GM21529 (cell line): ENCODE data around the gene MAPK14.

Experiments
- ATAC-seq: cut with Tn5 transposase; IDR thresholded peaks from one replicate; pipeline ENCODE4 v1.9.1; 2021; ENCODE audit not compliant: unreplicated experiment

The MAPK14 gene

DNA sequence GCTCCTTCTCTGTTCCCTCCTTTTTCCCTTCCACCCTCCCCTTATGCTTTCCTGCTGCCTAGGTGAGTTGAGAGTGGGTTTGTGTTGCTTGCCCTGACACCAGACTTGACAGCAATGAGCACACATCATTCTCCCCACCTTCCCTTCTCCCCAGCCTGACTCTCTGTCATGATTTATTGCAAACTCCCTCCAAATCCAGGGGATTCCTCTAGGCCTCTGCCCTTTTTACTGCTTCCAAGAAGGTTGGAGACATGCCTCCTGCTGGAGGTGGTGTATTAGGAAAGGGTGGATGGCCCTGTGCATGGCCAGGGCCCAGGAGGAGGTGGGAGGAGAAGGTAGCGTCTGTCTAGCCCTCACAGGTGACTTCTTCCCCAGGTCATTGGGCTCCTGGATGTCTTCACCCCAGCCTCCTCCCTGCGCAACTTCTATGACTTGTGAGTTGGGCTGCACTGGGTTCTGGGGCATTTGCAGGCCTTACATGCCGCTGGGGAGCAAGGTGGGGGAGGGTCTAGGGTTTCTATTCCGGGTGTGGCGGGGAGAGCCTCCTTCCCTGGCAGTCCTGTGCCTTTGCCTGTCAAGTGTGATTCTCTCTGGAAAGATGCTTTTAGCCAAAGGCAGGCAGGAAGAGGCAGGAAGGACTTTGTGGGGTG lies 104.8 kb downstream of the MAPK14 start:
- ATAC-seq, result no peak

- ATAC-seq, result no peak
Observed at GRCh38 chr6:36133148-36133547, 105.5 kb downstream of the MAPK14 start.

DNA sequence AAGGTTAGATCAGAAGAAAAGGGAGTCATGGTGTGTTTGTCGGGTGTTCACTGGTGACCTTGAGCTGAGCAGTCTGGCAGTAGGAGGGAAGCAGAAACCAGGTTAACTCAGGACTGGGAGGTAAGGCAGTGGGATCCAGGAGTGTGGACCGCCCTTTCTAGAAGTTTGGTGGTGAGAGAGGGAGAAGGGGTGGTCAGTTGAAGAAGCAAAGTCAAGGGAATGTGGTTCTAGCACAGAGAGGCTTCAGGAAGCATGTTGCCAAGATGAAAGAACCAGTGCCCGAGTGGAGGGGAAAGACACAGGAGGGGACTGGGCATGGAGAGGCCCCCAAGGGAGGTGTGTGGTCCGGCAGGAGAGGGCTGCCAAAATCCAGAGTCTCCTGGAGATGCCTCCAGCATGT lies 106.3 kb downstream of the MAPK14 start:
- ATAC-seq, result no peak

DNA sequence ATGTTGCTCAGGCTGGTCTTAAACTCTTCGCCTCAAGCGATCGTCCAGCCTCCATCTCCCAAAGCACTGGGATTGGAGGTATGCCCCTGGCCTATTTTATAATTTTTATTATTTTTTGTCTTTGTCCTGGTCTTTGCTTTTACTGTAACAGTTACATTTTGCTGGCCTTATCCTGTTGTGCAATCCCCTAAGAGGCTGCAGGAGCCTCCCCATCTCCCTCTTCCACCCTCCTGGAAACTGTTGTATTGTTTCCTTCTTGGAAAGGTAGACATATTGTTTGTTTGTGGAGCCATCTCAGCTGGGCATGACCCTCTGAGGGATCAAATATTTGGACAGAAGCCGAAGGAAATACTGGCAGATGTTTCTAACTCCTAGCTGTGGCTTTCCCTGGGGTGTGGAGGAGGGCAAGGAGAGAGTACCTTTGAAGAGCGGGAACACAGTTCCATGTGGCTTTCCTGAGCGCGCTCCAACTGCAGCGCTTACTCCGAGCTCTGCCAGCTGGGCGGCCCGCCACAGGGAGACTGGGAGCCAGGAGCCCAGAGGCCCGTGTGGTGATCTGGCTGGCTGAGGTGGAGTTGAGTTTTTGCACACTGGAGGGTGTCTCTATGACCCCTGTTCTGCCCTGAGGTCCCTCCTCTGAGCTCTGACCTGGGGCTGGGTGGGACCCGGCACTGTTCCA lies 107.6 kb downstream of the MAPK14 start:
- no peak for ATAC-seq

- ATAC-seq, result no peak
Observed at GRCh38 chr6:36136034-36136433, 108.4 kb downstream of the MAPK14 start.

DNA sequence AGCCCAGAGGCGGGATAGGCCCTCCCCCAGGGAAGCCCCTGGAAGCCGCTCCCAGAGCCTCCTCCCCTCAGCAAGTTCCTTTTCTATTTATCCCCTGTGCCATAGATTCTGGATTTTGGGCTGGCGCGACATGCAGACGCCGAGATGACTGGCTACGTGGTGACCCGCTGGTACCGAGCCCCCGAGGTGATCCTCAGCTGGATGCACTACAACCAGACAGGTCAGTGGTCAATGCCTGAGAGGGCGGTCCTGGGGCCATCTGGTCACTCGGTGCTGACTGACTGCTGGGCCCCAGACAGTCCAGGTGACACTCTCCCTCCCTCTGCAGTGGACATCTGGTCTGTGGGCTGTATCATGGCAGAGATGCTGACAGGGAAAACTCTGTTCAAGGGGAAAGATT lies 108.9 kb downstream of the MAPK14 start:
- ATAC-seq, result no peak

DNA sequence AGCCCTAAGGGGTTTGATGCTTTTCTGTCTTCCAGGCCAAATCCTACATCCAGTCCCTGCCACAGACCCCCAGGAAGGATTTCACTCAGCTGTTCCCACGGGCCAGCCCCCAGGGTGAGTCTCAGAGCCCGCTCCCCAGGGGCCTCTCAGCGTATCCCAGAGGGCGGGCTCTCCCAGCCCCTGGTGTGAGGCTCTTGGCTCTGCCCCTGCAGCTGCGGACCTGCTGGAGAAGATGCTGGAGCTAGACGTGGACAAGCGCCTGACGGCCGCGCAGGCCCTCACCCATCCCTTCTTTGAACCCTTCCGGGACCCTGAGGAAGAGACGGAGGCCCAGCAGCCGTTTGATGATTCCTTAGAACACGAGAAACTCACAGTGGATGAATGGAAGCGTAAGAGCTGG lies 111.1 kb downstream of the MAPK14 start:
- ATAC-seq, result no peak

DNA sequence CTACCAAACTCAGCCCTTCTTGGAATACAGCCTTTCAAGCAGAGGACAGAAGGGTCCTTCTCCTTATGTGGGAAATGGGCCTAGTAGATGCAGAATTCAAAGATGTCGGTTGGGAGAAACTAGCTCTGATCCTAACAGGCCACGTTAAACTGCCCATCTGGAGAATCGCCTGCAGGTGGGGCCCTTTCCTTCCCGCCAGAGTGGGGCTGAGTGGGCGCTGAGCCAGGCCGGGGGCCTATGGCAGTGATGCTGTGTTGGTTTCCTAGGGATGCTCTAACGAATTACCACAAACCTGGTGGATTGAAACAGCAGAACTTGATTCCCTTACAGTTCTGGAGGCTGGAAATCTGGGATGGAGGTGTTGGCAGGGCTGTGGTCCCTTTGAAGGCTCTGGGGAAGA lies 111.8 kb downstream of the MAPK14 start:
- ATAC-seq, result no peak

- no peak for ATAC-seq
Observed at GRCh38 chr6:36139991-36140710, 112.5 kb downstream of the MAPK14 start.

GRCh38 chr6:36141091-36141490 lies 113.5 kb downstream of the MAPK14 start:
- no peak for ATAC-seq

DNA sequence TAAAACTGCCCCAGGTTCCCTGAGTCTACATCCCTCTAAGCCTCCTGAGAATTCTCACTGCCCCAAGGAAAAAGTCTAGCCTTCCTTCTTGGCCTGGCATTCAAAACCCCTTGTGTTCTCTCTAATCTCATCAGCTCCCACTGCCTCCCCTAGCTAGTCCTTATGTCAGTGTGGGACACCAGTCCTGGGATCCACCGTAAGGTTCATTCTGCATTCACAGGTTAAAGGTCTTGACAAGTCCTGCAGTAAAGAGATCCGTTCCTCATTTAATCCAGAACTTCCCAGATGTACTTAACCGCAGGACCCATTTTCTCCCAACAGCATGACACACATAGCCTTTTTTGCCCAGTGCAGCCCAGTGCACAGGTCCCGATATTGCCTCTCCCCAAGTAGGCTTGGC lies 114.4 kb downstream of the MAPK14 start:
- ATAC-seq, result no peak

- no peak for ATAC-seq
Observed at GRCh38 chr6:36142971-36143838, 115.6 kb downstream of the MAPK14 start.

GRCh38 chr6:36145495-36145894 lies 117.9 kb downstream of the MAPK14 start:
- no peak for ATAC-seq

DNA sequence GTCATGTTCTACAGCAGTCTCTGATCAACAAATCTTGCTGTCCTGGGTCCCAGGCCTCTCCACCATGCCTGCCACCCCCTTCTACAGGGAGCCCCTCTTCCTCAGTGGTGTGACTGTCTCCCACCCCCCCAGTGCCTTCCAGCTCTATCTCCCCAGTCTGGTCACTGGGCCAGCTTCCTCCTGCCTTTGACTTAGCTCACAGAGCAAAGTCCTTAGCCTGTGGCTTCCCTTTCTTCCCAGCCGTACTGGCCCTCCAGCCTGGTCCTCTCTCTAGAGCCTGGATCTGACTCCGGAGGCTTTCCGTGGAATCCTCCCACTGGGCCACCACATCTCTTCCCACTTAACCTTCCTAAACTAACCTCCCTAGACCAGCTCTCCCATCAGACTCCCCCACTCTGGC lies 119.7 kb downstream of the MAPK14 start:
- no peak for ATAC-seq

DNA sequence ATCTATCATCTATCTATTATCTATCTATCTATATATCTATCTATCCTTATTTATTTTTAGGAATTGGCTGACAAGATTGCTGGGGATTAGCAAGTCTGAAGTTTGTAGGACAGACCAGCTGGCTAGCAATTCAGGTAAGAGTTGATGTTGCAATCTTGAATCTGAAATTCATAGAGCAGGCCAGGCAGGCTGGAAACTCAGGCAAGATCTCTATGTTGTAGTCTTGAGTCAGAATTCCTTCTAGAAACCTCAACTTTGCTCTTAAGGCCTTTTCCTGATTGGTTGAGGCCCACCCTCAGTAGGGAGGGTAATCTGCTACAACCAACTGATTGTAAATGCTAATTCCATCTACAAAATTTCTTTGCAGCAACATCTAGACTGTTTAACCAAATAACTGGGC lies 121.9 kb downstream of the MAPK14 start:
- no peak for ATAC-seq

DNA sequence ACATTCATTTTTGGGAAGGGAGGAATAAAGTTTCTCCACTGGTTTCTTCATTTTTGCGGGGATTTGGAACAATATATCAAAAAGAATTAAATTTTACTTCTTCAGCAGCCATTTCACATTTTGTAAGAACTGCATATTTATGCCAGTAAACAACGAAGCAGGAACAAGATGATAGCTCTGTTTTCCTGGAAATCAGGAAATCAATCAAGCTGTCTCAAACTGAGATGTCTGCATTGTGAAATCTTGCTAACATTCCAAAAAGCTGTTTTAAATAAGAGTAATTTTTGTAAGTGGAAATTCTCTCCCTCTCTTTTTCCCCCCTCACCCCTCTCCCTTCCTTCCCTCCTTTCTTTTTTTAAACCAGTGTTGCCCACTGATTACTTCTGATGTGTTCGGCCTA lies 122.7 kb downstream of the MAPK14 start:
- no peak for ATAC-seq

DNA sequence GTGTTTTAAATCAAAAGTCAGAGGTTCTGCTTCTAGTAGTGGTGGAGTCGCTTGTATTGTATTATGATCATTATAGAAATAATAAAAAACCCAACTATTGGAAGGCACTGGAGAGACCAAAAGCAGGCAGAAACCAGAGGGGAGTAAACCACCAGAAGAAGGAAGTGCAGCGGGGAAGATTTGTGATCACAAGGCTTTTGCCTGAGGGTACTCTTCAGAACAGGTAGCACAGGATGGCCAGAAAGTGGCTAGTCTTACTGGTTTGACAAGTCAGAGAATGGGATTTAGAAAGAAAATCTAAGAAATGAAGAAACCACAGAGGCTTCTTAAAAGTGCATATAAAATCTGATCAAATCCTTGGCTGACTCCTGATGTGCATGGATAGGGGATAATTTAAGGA lies 126.7 kb downstream of the MAPK14 start:
- no peak for ATAC-seq

DNA sequence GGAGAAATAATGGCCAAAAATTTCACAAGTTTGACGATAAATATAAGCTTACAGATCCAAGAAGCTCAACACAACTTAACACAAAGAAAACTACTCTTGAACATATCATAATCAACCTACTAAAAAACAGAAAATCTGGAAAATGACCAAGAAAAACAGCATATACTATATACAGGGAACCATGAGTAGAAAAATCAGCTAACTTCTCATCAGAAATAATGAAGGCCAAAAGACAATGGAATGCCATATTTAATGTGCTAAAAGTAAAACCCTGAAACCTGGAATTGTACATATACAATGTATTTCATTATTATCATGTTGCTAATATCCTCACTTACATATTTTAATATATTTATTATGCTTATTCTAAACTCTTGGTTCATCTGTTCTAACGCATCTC lies 128.1 kb downstream of the MAPK14 start:
- no peak for ATAC-seq

GRCh38 chr6:36160147-36160760 lies 132.6 kb downstream of the MAPK14 start:
- no peak for ATAC-seq
